SU-DHL-6 (cell line): ENCODE data around the gene SFMBT2.

Experiments used
- EZH2phosphoT487 ChIP-seq: fragments of 200-600 bp; sonication (generic), shearing (Covaris generic); conservative IDR thresholded peaks from 2 replicates; pipeline ENCODE4 v1.6.1; 2018; ENCODE audit warnings: mild to moderate bottlenecking, antibody characterized with exemption, low read length, moderate library complexity, mixed read lengths
- TF ChIP-seq, protein P1 (sequence below): fragments of 200-600 bp; sonication (generic); IDR thresholded peaks from one replicate; pipeline ENCODE4 v1.5.1; 2017; ENCODE audit warnings: antibody characterized with exemption, mild to moderate bottlenecking, low read length, moderate library complexity; ENCODE audit not compliant: insufficient read depth, poor library complexity, severe bottlenecking

DNA sequence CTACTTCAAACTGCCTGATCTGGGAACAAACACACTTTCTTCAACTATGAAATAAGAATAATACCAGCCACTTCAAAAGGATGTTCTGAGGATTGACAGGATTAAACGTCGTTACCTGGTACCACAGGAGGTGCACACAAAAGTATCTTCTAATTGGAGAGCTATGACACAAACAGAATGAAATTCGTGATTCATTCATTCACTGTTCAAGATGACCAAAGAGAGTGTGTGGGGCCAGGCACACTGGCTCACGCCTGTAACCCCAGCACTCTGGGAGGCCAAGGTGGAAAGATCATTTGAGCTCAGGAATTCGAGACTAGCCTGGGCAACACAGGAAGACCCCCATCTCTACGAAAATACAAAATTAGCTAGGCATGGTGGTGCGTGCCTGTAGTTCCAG is 50.9 kb downstream of the SFMBT2 start:
- TF ChIP-seq, protein P1, sequence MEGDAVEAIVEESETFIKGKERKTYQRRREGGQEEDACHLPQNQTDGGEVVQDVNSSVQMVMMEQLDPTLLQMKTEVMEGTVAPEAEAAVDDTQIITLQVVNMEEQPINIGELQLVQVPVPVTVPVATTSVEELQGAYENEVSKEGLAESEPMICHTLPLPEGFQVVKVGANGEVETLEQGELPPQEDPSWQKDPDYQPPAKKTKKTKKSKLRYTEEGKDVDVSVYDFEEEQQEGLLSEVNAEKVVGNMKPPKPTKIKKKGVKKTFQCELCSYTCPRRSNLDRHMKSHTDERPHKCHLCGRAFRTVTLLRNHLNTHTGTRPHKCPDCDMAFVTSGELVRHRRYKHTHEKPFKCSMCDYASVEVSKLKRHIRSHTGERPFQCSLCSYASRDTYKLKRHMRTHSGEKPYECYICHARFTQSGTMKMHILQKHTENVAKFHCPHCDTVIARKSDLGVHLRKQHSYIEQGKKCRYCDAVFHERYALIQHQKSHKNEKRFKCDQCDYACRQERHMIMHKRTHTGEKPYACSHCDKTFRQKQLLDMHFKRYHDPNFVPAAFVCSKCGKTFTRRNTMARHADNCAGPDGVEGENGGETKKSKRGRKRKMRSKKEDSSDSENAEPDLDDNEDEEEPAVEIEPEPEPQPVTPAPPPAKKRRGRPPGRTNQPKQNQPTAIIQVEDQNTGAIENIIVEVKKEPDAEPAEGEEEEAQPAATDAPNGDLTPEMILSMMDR: no peak
- TF ChIP-seq EZH2phosphoT487: no peak
